ENCODE data around the gene KLF15. TPM values are rescaled to one million over a fixed set of nuclear protein-coding genes. Genes with fewer than 3 reads are reported as not detected.

The KLF15 gene
- total and polyA plus RNA-seq, 4 experiments from 2014 or later, result 0.67 to 0.72 TPM; not detected in 2

GRCh38 chr3:126321490-126321889, 35.7 kb downstream of the KLF15 start:
- H3K4me3 Mint-ChIP-seq, result no peak overlapping the region
- intact Hi-C loops (cut with micrococcal nuclease), result no loop called here
- CTCF ChIA-PET (ENCODE audit: partially characterized antibody), result no interaction called here

GRCh38 chr3:126320517-126321293, 36.5 kb downstream of the KLF15 start:
- no peak for DNase-seq
- Mint-ChIP-seq H3K27ac (peak overlapping the region in 1 of 7 donors; percentile 8), H3K27me3 (peaks cover 0 to 2% of the 10 kb centered on the region in 2 donors), H3K9me3 (peaks cover 0 to 3% (median 0%) of the 10 kb centered on the region in 8 donors), H3K4me3 (no peak overlapping the region), H3K4me1 (no peaks in the 10 kb centered on the region), H3K36me3 (no peaks in the 10 kb centered on the region)
- POLR2A ChIA-PET (ENCODE audit: partially characterized antibody), result no interaction called here
- Histone ChIP-seq H3K9me3 (ENCODE audit: control insufficient read depth in 1 of 2, low read length in 2 of 2) (no peaks in the 10 kb centered on the region), H3K4me1 (ENCODE audit: insufficient read depth, low read length) (no peaks in the 10 kb centered on the region), H3K27ac (ENCODE audit: low read depth, low read length) (no peak overlapping the region), H3K36me3 (ENCODE audit: insufficient read depth, low read length) (no peaks in the 10 kb centered on the region), H3K4me3 (ENCODE audit: low read length in 2 of 2) (no peak overlapping the region), H3K27me3 (ENCODE audit: insufficient read depth, low read length) (no peaks in the 10 kb centered on the region)
- CTCF ChIA-PET (ENCODE audit: partially characterized antibody), result no interaction called here
- intact Hi-C loops (cut with micrococcal nuclease), result no loop called here

More at GRCh38 chr3:126321490-126321889, 35.7 kb downstream of the KLF15 start:
- no peak overlapping the region for H3K27ac Mint-ChIP-seq
- H3K36me3 Mint-ChIP-seq, result peaks cover 0 to 2% of the 10 kb centered on the region in 2 donors
- no peaks in the 10 kb centered on the region for H3K9me3 ChIP-seq (ENCODE audit: control insufficient read depth in 1 of 2, low read length in 2 of 2)
- no peaks in the 10 kb centered on the region for H3K4me1 ChIP-seq (ENCODE audit: insufficient read depth, low read length)
- DNase-seq, result no peak
- no peaks in the 10 kb centered on the region for H3K36me3 ChIP-seq (ENCODE audit: insufficient read depth, low read length)
- H3K27ac ChIP-seq (ENCODE audit: low read depth, low read length), result no peak overlapping the region
- H3K9me3 Mint-ChIP-seq, result peaks cover 0 to 3% (median under 1%) of the 10 kb centered on the region in 8 donors
- H3K27me3 ChIP-seq (ENCODE audit: insufficient read depth, low read length), result no peaks in the 10 kb centered on the region
- H3K27me3 Mint-ChIP-seq, result peaks cover 0 to 5% of the 10 kb centered on the region in 2 donors
- no peak overlapping the region for H3K4me3 ChIP-seq (ENCODE audit: low read length in 2 of 2)
- H3K4me1 Mint-ChIP-seq, result no peaks in the 10 kb centered on the region
- POLR2A ChIA-PET (ENCODE audit: partially characterized antibody), result no interaction called here

DNA sequence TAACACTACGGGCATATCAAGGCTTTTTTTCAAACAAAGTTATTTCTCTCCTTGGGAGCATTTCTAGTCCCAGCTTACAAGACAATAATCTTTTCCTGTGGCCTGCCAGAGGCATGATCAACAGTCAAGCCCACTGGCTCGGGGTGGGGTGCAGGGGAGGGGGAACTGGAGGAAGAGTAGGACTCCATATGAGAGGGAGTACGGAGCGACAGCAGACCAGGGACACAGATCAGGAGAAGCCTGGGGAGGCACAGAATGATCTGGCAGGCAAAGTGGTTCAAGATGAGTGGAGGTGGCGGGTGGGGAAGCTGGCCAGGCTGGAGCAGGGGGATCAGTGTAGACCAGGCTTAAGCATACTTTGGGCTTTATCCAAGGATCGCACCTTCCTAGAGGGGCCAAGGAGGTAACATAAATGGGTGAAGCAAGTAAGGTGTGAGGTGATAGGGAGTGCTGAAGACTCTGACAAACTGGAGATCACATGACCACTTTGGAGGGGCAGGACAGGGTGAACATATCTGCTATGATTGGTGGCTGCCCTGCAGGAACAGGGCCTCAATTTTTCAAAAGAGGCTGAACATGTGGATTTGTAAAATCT, 37.4 kb downstream of the KLF15 start:
- H3K4me3 Mint-ChIP-seq, result no peak overlapping the region
- Histone ChIP-seq H3K27me3 (ENCODE audit: insufficient read depth, low read length) (no peaks in the 10 kb centered on the region), H3K4me3 (ENCODE audit: low read length in 2 of 2) (no peak overlapping the region), H3K27ac (ENCODE audit: low read depth, low read length) (no peak overlapping the region), H3K36me3 (ENCODE audit: insufficient read depth, low read length) (no peaks in the 10 kb centered on the region), H3K4me1 (ENCODE audit: insufficient read depth, low read length) (no peaks in the 10 kb centered on the region), H3K9me3 (ENCODE audit: control insufficient read depth in 1 of 2, low read length in 2 of 2) (no peaks in the 10 kb centered on the region)
- H3K36me3 Mint-ChIP-seq, result no peaks in the 10 kb centered on the region
- CTCF ChIA-PET (ENCODE audit: partially characterized antibody), result no interaction called here
- H3K4me1 Mint-ChIP-seq, result no peaks in the 10 kb centered on the region
- no peak overlapping the region for H3K27ac Mint-ChIP-seq
- DNase-seq, result no peak
- POLR2A ChIA-PET (ENCODE audit: partially characterized antibody), result no interaction called here
- H3K9me3 Mint-ChIP-seq, result peaks cover 0 to 3% (median 0%) of the 10 kb centered on the region in 8 donors
- intact Hi-C loops (cut with micrococcal nuclease), result no loop called here
- H3K27me3 Mint-ChIP-seq, result peaks cover 0 to 2% of the 10 kb centered on the region in 2 donors

GRCh38 chr3:126317029-126317996, 39.9 kb downstream of the KLF15 start:
- Mint-ChIP-seq H3K4me1 (no peaks in the 10 kb centered on the region), H3K36me3 (no peaks in the 10 kb centered on the region), H3K4me3 (no peak overlapping the region), H3K9me3 (peaks cover 0 to 3% (median 0%) of the 10 kb centered on the region in 8 donors), H3K27ac (no peak overlapping the region), H3K27me3 (peaks cover 0 to 2% of the 10 kb centered on the region in 2 donors)
- Histone ChIP-seq H3K4me1 (ENCODE audit: insufficient read depth, low read length) (no peaks in the 10 kb centered on the region), H3K9me3 (ENCODE audit: control insufficient read depth in 1 of 2, low read length in 2 of 2) (no peaks in the 10 kb centered on the region), H3K27me3 (ENCODE audit: insufficient read depth, low read length) (no peaks in the 10 kb centered on the region), H3K4me3 (ENCODE audit: low read length in 2 of 2) (no peak overlapping the region), H3K27ac (ENCODE audit: low read depth, low read length) (no peak overlapping the region), H3K36me3 (ENCODE audit: insufficient read depth, low read length) (no peaks in the 10 kb centered on the region)
- ChIA-PET CTCF (ENCODE audit: partially characterized antibody) (no interaction called here), POLR2A (ENCODE audit: partially characterized antibody) (no interaction called here)
- intact Hi-C loops (cut with micrococcal nuclease), result no loop called here
- no peak for DNase-seq

GRCh38 chr3:126316501-126316939, 40.7 kb downstream of the KLF15 start:
- H3K9me3 ChIP-seq (ENCODE audit: control insufficient read depth in 1 of 2, low read length in 2 of 2), result no peaks in the 10 kb centered on the region
- DNase-seq, result no peak
- H3K4me1 ChIP-seq (ENCODE audit: insufficient read depth, low read length), result no peaks in the 10 kb centered on the region
- Mint-ChIP-seq H3K27ac (no peak overlapping the region), H3K27me3 (peaks cover 0 to 2% of the 10 kb centered on the region in 2 donors), H3K9me3 (peaks cover 0 to 3% (median 0%) of the 10 kb centered on the region in 8 donors), H3K4me3 (no peak overlapping the region), H3K4me1 (no peaks in the 10 kb centered on the region), H3K36me3 (no peaks in the 10 kb centered on the region)
- ChIA-PET CTCF (ENCODE audit: partially characterized antibody) (no interaction called here), POLR2A (ENCODE audit: partially characterized antibody) (no interaction called here)
- no peak overlapping the region for H3K4me3 ChIP-seq (ENCODE audit: low read length in 2 of 2)
- H3K36me3 ChIP-seq (ENCODE audit: insufficient read depth, low read length), result no peaks in the 10 kb centered on the region
- H3K27me3 ChIP-seq (ENCODE audit: insufficient read depth, low read length), result no peaks in the 10 kb centered on the region
- no peak overlapping the region for H3K27ac ChIP-seq (ENCODE audit: low read depth, low read length)
- intact Hi-C loops (cut with micrococcal nuclease), result no loop called here

- Mint-ChIP-seq H3K27ac (no peak overlapping the region), H3K4me3 (no peak overlapping the region), H3K36me3 (no peaks in the 10 kb centered on the region), H3K9me3 (peaks cover 0 to 3% (median 0%) of the 10 kb centered on the region in 8 donors), H3K27me3 (peaks cover 0 to 2% of the 10 kb centered on the region in 2 donors), H3K4me1 (no peaks in the 10 kb centered on the region)
- CTCF ChIA-PET (ENCODE audit: partially characterized antibody), result no interaction called here
- intact Hi-C loops (cut with micrococcal nuclease), result no loop called here
- H3K27me3 ChIP-seq (ENCODE audit: insufficient read depth, low read length), result no peaks in the 10 kb centered on the region
- no peak for DNase-seq
- H3K36me3 ChIP-seq (ENCODE audit: insufficient read depth, low read length), result no peaks in the 10 kb centered on the region
- no peak overlapping the region for H3K27ac ChIP-seq (ENCODE audit: low read depth, low read length)
- H3K9me3 ChIP-seq (ENCODE audit: control insufficient read depth in 1 of 2, low read length in 2 of 2), result no peaks in the 10 kb centered on the region
- no peaks in the 10 kb centered on the region for H3K4me1 ChIP-seq (ENCODE audit: insufficient read depth, low read length)
- no peak overlapping the region for H3K4me3 ChIP-seq (ENCODE audit: low read length in 2 of 2)
- POLR2A ChIA-PET (ENCODE audit: partially characterized antibody), result no interaction called here
These were observed 41.2 kb downstream of the KLF15 start for GRCh38 chr3:126316031-126316461.

Data from CD4-positive, alpha-beta memory T cell (primary cell).